ENCODE measurements around the gene MRPL45. TPM values are rescaled to one million over a fixed set of nuclear protein-coding genes. Genes with fewer than 3 reads are reported as not detected.

MRPL45 gene
- polyA plus RNA-seq, 1 donor from 2014 or later = 27.5 TPM

DNA sequence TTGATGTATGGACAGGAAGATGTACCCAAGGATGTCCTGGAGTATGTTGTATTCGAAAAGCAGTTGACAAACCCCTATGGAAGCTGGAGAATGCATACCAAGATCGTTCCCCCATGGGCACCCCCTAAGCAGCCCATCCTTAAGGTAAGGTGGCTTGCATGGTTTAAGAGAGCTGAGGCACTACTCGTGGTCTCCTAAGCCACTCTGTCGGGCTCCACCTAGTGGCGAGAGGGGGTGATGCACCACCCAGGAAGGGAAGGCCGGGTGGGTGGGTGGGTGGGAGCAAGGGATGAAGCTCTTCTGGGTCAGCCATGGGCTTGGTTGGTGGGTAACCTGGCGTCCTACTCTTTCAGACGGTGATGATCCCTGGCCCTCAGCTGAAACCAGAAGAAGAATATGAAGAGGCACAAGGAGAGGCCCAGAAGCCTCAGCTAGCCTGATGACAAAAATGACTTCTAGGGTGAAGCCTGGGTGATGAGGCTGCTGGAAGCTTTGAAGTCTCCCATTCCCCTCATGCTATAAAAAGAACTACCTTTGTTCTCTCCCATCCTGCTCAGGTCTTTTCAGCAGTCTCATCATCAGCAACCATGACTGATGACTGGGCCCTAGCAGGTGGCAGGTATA is 25.3 kb downstream of the MRPL45 start:
- no peak overlapping the region for H3K27ac ChIP-seq (ENCODE audit: low read length)
- no peak overlapping the region for H3K4me3 ChIP-seq (ENCODE audit: low read length)
- no peak overlapping the region for H3K9ac ChIP-seq (ENCODE audit: low read length)
- H3K79me2 ChIP-seq (replicated peaks; ENCODE audit: insufficient read depth, low read length) = no peaks in the 10 kb centered on the region
- H2AFZ ChIP-seq (ENCODE audit: low read depth, low read length) = no peak overlapping the region
- H3K27me3 ChIP-seq (ENCODE audit: insufficient read depth, low read depth, low read length) = no peaks in the 10 kb centered on the region
- no peaks in the 10 kb centered on the region for H3K36me3 ChIP-seq (ENCODE audit: insufficient read depth, low read length)
- no peaks in the 10 kb centered on the region for H3K9me3 ChIP-seq (ENCODE audit: low read length)
- H4K20me1 ChIP-seq (ENCODE audit: insufficient read depth) = no peaks in the 10 kb centered on the region
- no peak overlapping the region for H3K4me2 ChIP-seq (ENCODE audit: low read length)
- TF ChIP-seq SMC3 (conservative IDR thresholded peaks at IDR 0.05; ENCODE audit: poor library complexity) = peak; percentile 24
- TF ChIP-seq POLR2AphosphoS5 (IDR thresholded peaks at IDR 0.05) = no peak
- TF ChIP-seq, protein P1, sequence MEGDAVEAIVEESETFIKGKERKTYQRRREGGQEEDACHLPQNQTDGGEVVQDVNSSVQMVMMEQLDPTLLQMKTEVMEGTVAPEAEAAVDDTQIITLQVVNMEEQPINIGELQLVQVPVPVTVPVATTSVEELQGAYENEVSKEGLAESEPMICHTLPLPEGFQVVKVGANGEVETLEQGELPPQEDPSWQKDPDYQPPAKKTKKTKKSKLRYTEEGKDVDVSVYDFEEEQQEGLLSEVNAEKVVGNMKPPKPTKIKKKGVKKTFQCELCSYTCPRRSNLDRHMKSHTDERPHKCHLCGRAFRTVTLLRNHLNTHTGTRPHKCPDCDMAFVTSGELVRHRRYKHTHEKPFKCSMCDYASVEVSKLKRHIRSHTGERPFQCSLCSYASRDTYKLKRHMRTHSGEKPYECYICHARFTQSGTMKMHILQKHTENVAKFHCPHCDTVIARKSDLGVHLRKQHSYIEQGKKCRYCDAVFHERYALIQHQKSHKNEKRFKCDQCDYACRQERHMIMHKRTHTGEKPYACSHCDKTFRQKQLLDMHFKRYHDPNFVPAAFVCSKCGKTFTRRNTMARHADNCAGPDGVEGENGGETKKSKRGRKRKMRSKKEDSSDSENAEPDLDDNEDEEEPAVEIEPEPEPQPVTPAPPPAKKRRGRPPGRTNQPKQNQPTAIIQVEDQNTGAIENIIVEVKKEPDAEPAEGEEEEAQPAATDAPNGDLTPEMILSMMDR (IDR thresholded peaks at IDR 0.05; ENCODE audit: poor library complexity, severe bottlenecking) = peak; percentile 48
- TF ChIP-seq RAD21 (conservative IDR thresholded peaks at IDR 0.05) = peak; percentile 25
- TF ChIP-seq EP300 (conservative IDR thresholded peaks at IDR 0.05; ENCODE audit: poor library complexity, severe bottlenecking) = no peak
- TF ChIP-seq TAF1 (IDR thresholded peaks at IDR 0.05; ENCODE audit: low read depth) = no peak
- no peaks in the 10 kb centered on the region for H3K9me2 ChIP-seq (ENCODE audit: insufficient read depth, low read length)
- H3F3A ChIP-seq (ENCODE audit: insufficient read depth, low read length, poor library complexity, severe bottlenecking) = no peaks in the 10 kb centered on the region

DNA sequence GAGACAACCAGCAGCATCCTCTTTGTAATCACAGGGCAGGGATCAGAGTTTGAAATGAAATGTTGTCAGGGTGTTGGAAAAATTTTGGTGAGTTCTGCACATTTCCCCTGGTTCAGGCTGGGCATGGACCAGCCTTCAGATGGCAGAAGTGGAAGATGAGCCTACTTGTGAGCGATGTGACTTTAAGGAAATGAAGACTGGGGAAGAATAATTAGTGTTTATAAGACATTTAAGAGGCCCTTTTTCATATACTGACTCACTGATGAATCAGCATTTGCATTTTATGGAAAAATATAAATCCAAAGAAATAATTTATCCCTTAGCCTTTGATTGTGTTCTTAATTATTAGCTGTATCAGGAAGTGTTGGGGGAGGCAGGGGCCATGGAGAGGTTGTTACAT is 25.9 kb downstream of the MRPL45 start:
- no peaks in the 10 kb centered on the region for H3K36me3 ChIP-seq (ENCODE audit: insufficient read depth, low read length)
- TF ChIP-seq EP300 (conservative IDR thresholded peaks at IDR 0.05; ENCODE audit: poor library complexity, severe bottlenecking) = no peak
- no peak for TF ChIP-seq SMC3 (conservative IDR thresholded peaks at IDR 0.05; ENCODE audit: poor library complexity)
- TF ChIP-seq, protein P2, sequence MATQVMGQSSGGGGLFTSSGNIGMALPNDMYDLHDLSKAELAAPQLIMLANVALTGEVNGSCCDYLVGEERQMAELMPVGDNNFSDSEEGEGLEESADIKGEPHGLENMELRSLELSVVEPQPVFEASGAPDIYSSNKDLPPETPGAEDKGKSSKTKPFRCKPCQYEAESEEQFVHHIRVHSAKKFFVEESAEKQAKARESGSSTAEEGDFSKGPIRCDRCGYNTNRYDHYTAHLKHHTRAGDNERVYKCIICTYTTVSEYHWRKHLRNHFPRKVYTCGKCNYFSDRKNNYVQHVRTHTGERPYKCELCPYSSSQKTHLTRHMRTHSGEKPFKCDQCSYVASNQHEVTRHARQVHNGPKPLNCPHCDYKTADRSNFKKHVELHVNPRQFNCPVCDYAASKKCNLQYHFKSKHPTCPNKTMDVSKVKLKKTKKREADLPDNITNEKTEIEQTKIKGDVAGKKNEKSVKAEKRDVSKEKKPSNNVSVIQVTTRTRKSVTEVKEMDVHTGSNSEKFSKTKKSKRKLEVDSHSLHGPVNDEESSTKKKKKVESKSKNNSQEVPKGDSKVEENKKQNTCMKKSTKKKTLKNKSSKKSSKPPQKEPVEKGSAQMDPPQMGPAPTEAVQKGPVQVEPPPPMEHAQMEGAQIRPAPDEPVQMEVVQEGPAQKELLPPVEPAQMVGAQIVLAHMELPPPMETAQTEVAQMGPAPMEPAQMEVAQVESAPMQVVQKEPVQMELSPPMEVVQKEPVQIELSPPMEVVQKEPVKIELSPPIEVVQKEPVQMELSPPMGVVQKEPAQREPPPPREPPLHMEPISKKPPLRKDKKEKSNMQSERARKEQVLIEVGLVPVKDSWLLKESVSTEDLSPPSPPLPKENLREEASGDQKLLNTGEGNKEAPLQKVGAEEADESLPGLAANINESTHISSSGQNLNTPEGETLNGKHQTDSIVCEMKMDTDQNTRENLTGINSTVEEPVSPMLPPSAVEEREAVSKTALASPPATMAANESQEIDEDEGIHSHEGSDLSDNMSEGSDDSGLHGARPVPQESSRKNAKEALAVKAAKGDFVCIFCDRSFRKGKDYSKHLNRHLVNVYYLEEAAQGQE (IDR thresholded peaks at IDR 0.05; ENCODE audit: borderline replicate concordance) = no peak
- no peak for TF ChIP-seq POLR2AphosphoS5 (IDR thresholded peaks at IDR 0.05)
- TF ChIP-seq, protein P1 (IDR thresholded peaks at IDR 0.05; ENCODE audit: poor library complexity, severe bottlenecking) = no peak
- TF ChIP-seq EZH2 (IDR thresholded peaks at IDR 0.05; ENCODE audit: borderline replicate concordance, insufficient read depth, low read length, poor library complexity, severe bottlenecking) = no peak
- no peak for TF ChIP-seq RAD21 (conservative IDR thresholded peaks at IDR 0.05)
- no peak for TF ChIP-seq TAF1 (IDR thresholded peaks at IDR 0.05; ENCODE audit: low read depth)
- TF ChIP-seq MXI1 (conservative IDR thresholded peaks at IDR 0.05; ENCODE audit: poor library complexity, severe bottlenecking) = no peak
- H3K9me2 ChIP-seq (ENCODE audit: insufficient read depth, low read length) = no peaks in the 10 kb centered on the region
- H3F3A ChIP-seq (ENCODE audit: insufficient read depth, low read length, poor library complexity, severe bottlenecking) = no peaks in the 10 kb centered on the region
- H3K4me2 ChIP-seq (ENCODE audit: low read length) = no peak overlapping the region
- H3K9me3 ChIP-seq (ENCODE audit: low read length) = no peaks in the 10 kb centered on the region
- H3K79me2 ChIP-seq (replicated peaks; ENCODE audit: insufficient read depth, low read length) = no peaks in the 10 kb centered on the region
- H4K20me1 ChIP-seq (ENCODE audit: insufficient read depth) = no peaks in the 10 kb centered on the region
- no peak overlapping the region for H3K9ac ChIP-seq (ENCODE audit: low read length)
- no peak overlapping the region for H3K27ac ChIP-seq (ENCODE audit: low read length)
- no peak overlapping the region for H2AFZ ChIP-seq (ENCODE audit: low read depth, low read length)
- no peak overlapping the region for H3K4me3 ChIP-seq (ENCODE audit: low read length)
- H3K27me3 ChIP-seq (ENCODE audit: insufficient read depth, low read depth, low read length) = no peaks in the 10 kb centered on the region

Measured in neural cell (in vitro differentiated cells).